Activated T-cell treated with anti-CD3 and anti-CD28 coated beads, Interleukin-2, amount 50 U/mL, for 4 hours (primary cell): ENCODE results near the gene PPP2R5E. TPM values are rescaled to one million over a fixed set of nuclear protein-coding genes. Genes with fewer than 3 reads are reported as not detected.
"Not testable (repeated sequence)": the region's sequence is repeated elsewhere in the genome, so short reads cannot be mapped to it uniquely, and the experiment has no call there.

Experiments
- ATAC-seq, 2 donors: fragments of 200-7000 bp; cut with Tn5 transposase; one replicate each; pipeline ENCODE4 v1.10.0; 2021
- DNase-seq: peaks from one replicate; pipeline ENCODE4 v3.0.0-alpha.2; 2020
- H3K27me3 Mint-ChIP-seq: one replicate; pipeline ENCODE4 v1.8.0; 2021; ENCODE audit warnings: low read depth, mixed read lengths
- H3K36me3 Mint-ChIP-seq: one replicate; pipeline ENCODE4 v1.8.0; 2022; ENCODE audit warnings: mixed read lengths; ENCODE audit not compliant: insufficient read depth
- H3K4me1 Mint-ChIP-seq: one replicate; pipeline ENCODE4 v1.8.0; 2021; ENCODE audit warnings: low read depth, mixed read lengths
- H3K4me3 Mint-ChIP-seq: one replicate; pipeline ENCODE4 v1.8.0; 2021; ENCODE audit warnings: mild to moderate bottlenecking, moderate library complexity, mixed read lengths
- H3K9me3 Mint-ChIP-seq: one replicate; pipeline ENCODE4 v1.8.0; 2021; ENCODE audit warnings: mixed read lengths
- total RNA-seq, 3 donors: library from RNA; stranded (reverse); gene quantifications; one replicate each; pipeline ENCODE4 v1.2.1, GENCODE V29; 2021

PPP2R5E gene
- total RNA-seq, 3 donors from 2014 or later = 49.3 to 51.1 (median 49.6) TPM

- H3K36me3 Mint-ChIP-seq = peaks cover 44% of the 10 kb centered on the region
- ATAC-seq (peak in 1 of 2 donors; percentile 89), DNase-seq (no peak)
- no peak overlapping the region for H3K4me3 Mint-ChIP-seq
- no peaks in the 10 kb centered on the region for H3K27me3 Mint-ChIP-seq
- no peaks in the 10 kb centered on the region for H3K9me3 Mint-ChIP-seq
- H3K4me1 Mint-ChIP-seq = peaks cover 9% of the 10 kb centered on the region
Measured at GRCh38 chr14:63383776-63384367, 159.3 kb downstream of the PPP2R5E start.

- Mint-ChIP-seq H3K4me3 (no peak overlapping the region), H3K4me1 (no peaks in the 10 kb centered on the region), H3K27me3 (no peaks in the 10 kb centered on the region), H3K9me3 (no peaks in the 10 kb centered on the region), H3K36me3 (peaks cover 41% of the 10 kb centered on the region)
- ATAC-seq (no peak), DNase-seq (no peak)
Measured at GRCh38 chr14:63378444-63378843, 164.7 kb downstream of the PPP2R5E start.

- Mint-ChIP-seq H3K4me3 (no peak overlapping the region), H3K27me3 (no peaks in the 10 kb centered on the region), H3K9me3 (peaks cover 9% of the 10 kb centered on the region), H3K36me3 (peaks cover 42% of the 10 kb centered on the region), H3K4me1 (no peaks in the 10 kb centered on the region)
- ATAC-seq (no peak), DNase-seq (no peak)
Measured at GRCh38 chr14:63375769-63376168, 167.4 kb downstream of the PPP2R5E start.

GRCh38 chr14:63371613-63372012 lies 171.6 kb downstream of the PPP2R5E start:
- not testable (repeated sequence) for H3K27me3 Mint-ChIP-seq, H3K4me1 Mint-ChIP-seq
- peaks cover 35% of the 10 kb centered on the region for H3K36me3 Mint-ChIP-seq

GRCh38 chr14:63371033-63371432 lies 172.1 kb downstream of the PPP2R5E start:
- H3K9me3 Mint-ChIP-seq = peaks cover 19% of the 10 kb centered on the region
- no peaks in the 10 kb centered on the region for H3K27me3 Mint-ChIP-seq
- DNase-seq (no peak), ATAC-seq (no peak)
- peaks cover 35% of the 10 kb centered on the region for H3K36me3 Mint-ChIP-seq
- no peak overlapping the region for H3K4me3 Mint-ChIP-seq
- no peaks in the 10 kb centered on the region for H3K4me1 Mint-ChIP-seq

More at GRCh38 chr14:63371613-63372012, 171.6 kb downstream of the PPP2R5E start:
- DNase-seq, H3K4me3 Mint-ChIP-seq, ATAC-seq: not testable (repeated sequence)
- H3K9me3 Mint-ChIP-seq = peaks cover 19% of the 10 kb centered on the region

- no peak overlapping the region for H3K4me3 Mint-ChIP-seq
Measured at GRCh38 chr14:63367742-63368364, 175.3 kb downstream of the PPP2R5E start.

GRCh38 chr14:63362389-63362819 lies 180.8 kb downstream of the PPP2R5E start:
- Mint-ChIP-seq H3K27me3 (peaks cover 4% of the 10 kb centered on the region), H3K4me1 (no peaks in the 10 kb centered on the region), H3K9me3 (peaks cover 4% of the 10 kb centered on the region), H3K36me3 (peaks cover 2% of the 10 kb centered on the region), H3K4me3 (no peak overlapping the region)
- ATAC-seq = no peak
- DNase-seq = no peak

More at GRCh38 chr14:63367742-63368364, 175.3 kb downstream of the PPP2R5E start:
- Mint-ChIP-seq H3K9me3 (peaks cover 23% of the 10 kb centered on the region), H3K36me3 (peaks cover 18% of the 10 kb centered on the region), H3K4me1 (no peaks in the 10 kb centered on the region), H3K27me3 (peaks cover 2% of the 10 kb centered on the region)
- ATAC-seq (no peak), DNase-seq (no peak)

GRCh38 chr14:63361790-63362189 lies 181.4 kb downstream of the PPP2R5E start:
- Mint-ChIP-seq H3K4me1 (no peaks in the 10 kb centered on the region), H3K9me3 (peaks cover 4% of the 10 kb centered on the region), H3K27me3 (peaks cover 8% of the 10 kb centered on the region), H3K4me3 (no peak overlapping the region), H3K36me3 (peaks cover 2% of the 10 kb centered on the region)
- DNase-seq = no peak
- ATAC-seq = no peak

- Mint-ChIP-seq H3K4me1 (no peaks in the 10 kb centered on the region), H3K36me3 (no peaks in the 10 kb centered on the region), H3K4me3 (no peak overlapping the region), H3K9me3 (no peaks in the 10 kb centered on the region), H3K27me3 (peaks cover 17% of the 10 kb centered on the region)
- no peak for ATAC-seq
- DNase-seq = no peak
Measured at GRCh38 chr14:63357841-63358240, 185.3 kb downstream of the PPP2R5E start.

GRCh38 chr14:63345826-63346225 lies 197.4 kb downstream of the PPP2R5E start:
- DNase-seq (no peak), ATAC-seq (no peak)
- no peaks in the 10 kb centered on the region for H3K4me1 Mint-ChIP-seq
- H3K9me3 Mint-ChIP-seq = no peaks in the 10 kb centered on the region
- H3K27me3 Mint-ChIP-seq = peaks cover 15% of the 10 kb centered on the region
- no peak overlapping the region for H3K4me3 Mint-ChIP-seq
- H3K36me3 Mint-ChIP-seq = no peaks in the 10 kb centered on the region

GRCh38 chr14:63344336-63344735 lies 198.8 kb downstream of the PPP2R5E start:
- DNase-seq (no peak), ATAC-seq (no peak)
- Mint-ChIP-seq H3K4me1 (no peaks in the 10 kb centered on the region), H3K4me3 (no peak overlapping the region), H3K27me3 (peaks cover 16% of the 10 kb centered on the region), H3K9me3 (no peaks in the 10 kb centered on the region), H3K36me3 (no peaks in the 10 kb centered on the region)

GRCh38 chr14:63343878-63344277 lies 199.3 kb downstream of the PPP2R5E start:
- DNase-seq = no peak
- no peaks in the 10 kb centered on the region for H3K4me1 Mint-ChIP-seq
- no peak overlapping the region for H3K4me3 Mint-ChIP-seq
- no peak for ATAC-seq
- H3K9me3 Mint-ChIP-seq = no peaks in the 10 kb centered on the region
- no peaks in the 10 kb centered on the region for H3K36me3 Mint-ChIP-seq
- peaks cover 16% of the 10 kb centered on the region for H3K27me3 Mint-ChIP-seq

GRCh38 chr14:63342371-63342770 lies 200.8 kb downstream of the PPP2R5E start:
- H3K27me3 Mint-ChIP-seq = peaks cover 13% of the 10 kb centered on the region
- H3K9me3 Mint-ChIP-seq = no peaks in the 10 kb centered on the region
- no peak overlapping the region for H3K4me3 Mint-ChIP-seq
- no peaks in the 10 kb centered on the region for H3K36me3 Mint-ChIP-seq
- H3K4me1 Mint-ChIP-seq = no peaks in the 10 kb centered on the region
- ATAC-seq (no peak), DNase-seq (no peak)

- no peak overlapping the region for H3K4me3 Mint-ChIP-seq
Measured at GRCh38 chr14:63328787-63329737, 214.1 kb downstream of the PPP2R5E start.

More at GRCh38 chr14:63328787-63329737, 214.1 kb downstream of the PPP2R5E start:
- DNase-seq (no peak), ATAC-seq (no peak)
- H3K4me1 Mint-ChIP-seq = no peaks in the 10 kb centered on the region
- H3K9me3 Mint-ChIP-seq = no peaks in the 10 kb centered on the region
- H3K27me3 Mint-ChIP-seq = peaks cover 19% of the 10 kb centered on the region
- H3K36me3 Mint-ChIP-seq = no peaks in the 10 kb centered on the region
